NB4 (cell line): ENCODE data around the gene CACNB3.

Source experiments
- POLR2A ChIP-seq: IDR thresholded peaks from 2 replicates; pipeline ENCODE4 v1.6.1; 2011; ENCODE audit warnings: mild to moderate bottlenecking; ENCODE audit not compliant: insufficient read length; ENCODE audit errors: extremely low read depth
- TF ChIP-seq, protein P1 (sequence below): IDR thresholded peaks from one replicate; pipeline ENCODE4 v1.5.1; 2012; ENCODE audit warnings: low read depth, low read length

DNA sequence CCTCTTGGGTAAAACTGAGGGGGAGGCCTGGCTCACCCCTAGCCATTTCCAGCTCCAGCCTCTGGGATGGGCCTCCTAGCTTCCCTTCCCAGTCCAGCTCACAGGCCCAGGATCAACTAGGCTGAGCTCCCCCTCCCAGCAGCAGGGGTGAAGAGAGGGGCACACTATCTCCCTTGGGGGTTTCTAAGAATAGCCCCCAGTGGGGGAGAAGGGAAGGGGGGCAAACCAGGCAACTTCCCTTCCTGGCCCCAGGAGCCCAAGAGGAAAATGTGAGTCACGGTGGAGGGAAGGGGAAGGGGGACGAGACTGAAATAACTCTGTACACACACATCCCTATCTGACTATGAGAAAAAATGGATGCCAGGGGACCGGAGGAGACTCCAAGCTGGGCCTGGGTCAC, 38.4 kb upstream of the CACNB3 start:
- TF ChIP-seq POLR2A: no peak
- TF ChIP-seq, protein P1, sequence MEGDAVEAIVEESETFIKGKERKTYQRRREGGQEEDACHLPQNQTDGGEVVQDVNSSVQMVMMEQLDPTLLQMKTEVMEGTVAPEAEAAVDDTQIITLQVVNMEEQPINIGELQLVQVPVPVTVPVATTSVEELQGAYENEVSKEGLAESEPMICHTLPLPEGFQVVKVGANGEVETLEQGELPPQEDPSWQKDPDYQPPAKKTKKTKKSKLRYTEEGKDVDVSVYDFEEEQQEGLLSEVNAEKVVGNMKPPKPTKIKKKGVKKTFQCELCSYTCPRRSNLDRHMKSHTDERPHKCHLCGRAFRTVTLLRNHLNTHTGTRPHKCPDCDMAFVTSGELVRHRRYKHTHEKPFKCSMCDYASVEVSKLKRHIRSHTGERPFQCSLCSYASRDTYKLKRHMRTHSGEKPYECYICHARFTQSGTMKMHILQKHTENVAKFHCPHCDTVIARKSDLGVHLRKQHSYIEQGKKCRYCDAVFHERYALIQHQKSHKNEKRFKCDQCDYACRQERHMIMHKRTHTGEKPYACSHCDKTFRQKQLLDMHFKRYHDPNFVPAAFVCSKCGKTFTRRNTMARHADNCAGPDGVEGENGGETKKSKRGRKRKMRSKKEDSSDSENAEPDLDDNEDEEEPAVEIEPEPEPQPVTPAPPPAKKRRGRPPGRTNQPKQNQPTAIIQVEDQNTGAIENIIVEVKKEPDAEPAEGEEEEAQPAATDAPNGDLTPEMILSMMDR: no peak
